DOHH2 (cell line): ENCODE measurements around the gene ITCH.

Experiments used
- H3F3A ChIP-seq: fragments of 200-600 bp; sonication (generic), shearing (Covaris generic); 2 replicates; pipeline ENCODE4 v1.6.0; 2016; ENCODE audit warnings: antibody characterized with exemption, mild to moderate bottlenecking; ENCODE audit not compliant: control insufficient read depth, insufficient read depth
- H3K27ac ChIP-seq: fragments of 200-600 bp; sonication (generic); 2 replicates; pipeline ENCODE4 v1.5.1; 2014; ENCODE audit warnings: low read depth, mild to moderate bottlenecking, low read length, moderate library complexity
- H3K27me3 ChIP-seq: fragments of 200-600 bp; sonication (generic); 2 replicates; pipeline ENCODE4 v1.6.1; 2014; ENCODE audit warnings: mild to moderate bottlenecking, low read length, mixed read lengths; ENCODE audit not compliant: control insufficient read depth
- H3K36me3 ChIP-seq: fragments of 200-600 bp; sonication (generic); 2 replicates; pipeline ENCODE4 v1.6.1; 2014; ENCODE audit warnings: mild to moderate bottlenecking, low read length, moderate library complexity, mixed read lengths; ENCODE audit not compliant: control insufficient read depth
- H3K4me1 ChIP-seq: fragments of 200-600 bp; sonication (generic); 2 replicates; pipeline ENCODE4 v1.6.1; 2014; ENCODE audit warnings: mild to moderate bottlenecking, low read length, mixed read lengths; ENCODE audit not compliant: control insufficient read depth
- H3K4me2 ChIP-seq: fragments of 200-600 bp; sonication (generic); 2 replicates; pipeline ENCODE4 v1.6.0; 2014; ENCODE audit warnings: mild to moderate bottlenecking, low read length, moderate library complexity
- H3K4me3 ChIP-seq: fragments of 200-600 bp; sonication (generic); 2 replicates; pipeline ENCODE4 v1.5.1; 2014; ENCODE audit warnings: mild to moderate bottlenecking, low read length, mixed read lengths
- H3K79me2 ChIP-seq: fragments of 200-600 bp; sonication (generic); 2 replicates; pipeline ENCODE4 v1.6.1; 2014; ENCODE audit warnings: mild to moderate bottlenecking, low read length, mixed read lengths; ENCODE audit not compliant: control insufficient read depth
- H3K9me2 ChIP-seq: fragments of 200-600 bp; sonication (generic); replicated peaks from 2 replicates; pipeline ENCODE4 v1.6.1; 2014; ENCODE audit warnings: mild to moderate bottlenecking, low read length, mixed read lengths; ENCODE audit not compliant: control insufficient read depth
- H3K9me3 ChIP-seq: fragments of 200-600 bp; sonication (generic); 2 replicates; pipeline ENCODE4 v1.6.1; 2014; ENCODE audit warnings: antibody characterized with exemption, low read length, mixed read lengths; ENCODE audit not compliant: control insufficient read depth, insufficient read depth
- H4K20me1 ChIP-seq: fragments of 200-600 bp; sonication (generic); 2 replicates; pipeline ENCODE4 v1.6.0; 2014; ENCODE audit warnings: low read depth, mild to moderate bottlenecking, antibody characterized with exemption, low read length, moderate library complexity; ENCODE audit not compliant: control insufficient read depth, insufficient read depth
- CTCF ChIP-seq: fragments of 200-600 bp; sonication (generic); IDR thresholded peaks from one replicate; pipeline ENCODE4 v1.5.1; 2014; ENCODE audit warnings: antibody characterized with exemption, mild to moderate bottlenecking, low read depth, low read length; ENCODE audit not compliant: poor library complexity, severe bottlenecking
- EZH2phosphoT487 ChIP-seq: fragments of 200-600 bp; sonication (generic); IDR thresholded peaks from 2 replicates; pipeline ENCODE4 v1.6.1; 2017; ENCODE audit warnings: borderline replicate concordance, mild to moderate bottlenecking, antibody characterized with exemption, low read length, moderate library complexity, mixed read lengths

ITCH gene

GRCh38 chr20:34535857-34536256, 172.8 kb downstream of the ITCH start:
- no peaks in the 10 kb centered on the region for H4K20me1 ChIP-seq

GRCh38 chr20:34536798-34537394, 173.8 kb downstream of the ITCH start:
- Histone ChIP-seq H4K20me1 (no peaks in the 10 kb centered on the region), H3K4me2 (no peak overlapping the region), H3F3A (no peaks in the 10 kb centered on the region), H3K27me3 (no peaks in the 10 kb centered on the region), H3K36me3 (peaks cover 47% of the 10 kb centered on the region), H3K4me3 (no peak overlapping the region), H3K9me3 (no peaks in the 10 kb centered on the region), H3K4me1 (no peaks in the 10 kb centered on the region), H3K79me2 (no peaks in the 10 kb centered on the region), H3K9me2 (no peaks in the 10 kb centered on the region), H3K27ac (no peak overlapping the region)
- TF ChIP-seq CTCF = peak; percentile 70
- TF ChIP-seq EZH2phosphoT487 = no peak

More at GRCh38 chr20:34535857-34536256, 172.8 kb downstream of the ITCH start:
- TF ChIP-seq CTCF = no peak
- TF ChIP-seq EZH2phosphoT487 = no peak
- Histone ChIP-seq H3K36me3 (peaks cover 46% of the 10 kb centered on the region), H3K4me3 (no peak overlapping the region), H3K4me2 (no peak overlapping the region), H3K9me2 (no peaks in the 10 kb centered on the region), H3F3A (no peaks in the 10 kb centered on the region), H3K27ac (no peak overlapping the region), H3K79me2 (no peaks in the 10 kb centered on the region), H3K9me3 (no peaks in the 10 kb centered on the region), H3K4me1 (no peaks in the 10 kb centered on the region), H3K27me3 (no peaks in the 10 kb centered on the region)

- Histone ChIP-seq H3K36me3 (peaks cover 41% of the 10 kb centered on the region), H4K20me1 (no peaks in the 10 kb centered on the region)
Measured at GRCh38 chr20:34537651-34538050, 174.6 kb downstream of the ITCH start.

More at GRCh38 chr20:34537651-34538050, 174.6 kb downstream of the ITCH start:
- H3K4me1 ChIP-seq = 0 out of 2 replicates have a peak, but pooled peaks cover 3% of the 10 kb centered on the region
- no peaks in the 10 kb centered on the region for H3K9me2 ChIP-seq
- H3F3A ChIP-seq = no peaks in the 10 kb centered on the region
- no peaks in the 10 kb centered on the region for H3K9me3 ChIP-seq
- H3K27me3 ChIP-seq = no peaks in the 10 kb centered on the region
- H3K27ac ChIP-seq = no peak overlapping the region
- no peaks in the 10 kb centered on the region for H3K79me2 ChIP-seq
- TF ChIP-seq CTCF = no peak
- no peak for TF ChIP-seq EZH2phosphoT487
- H3K4me2 ChIP-seq = no peak overlapping the region
- H3K4me3 ChIP-seq = no peak overlapping the region
